Fibroblast of the aortic adventitia (primary cell): ENCODE measurements around the gene UQCC2. TPM values are rescaled to one million over a fixed set of nuclear protein-coding genes. Genes with fewer than 3 reads are reported as not detected.

Experiments
- DNase-seq: peaks from one replicate; pipeline ENCODE4 v3.0.0-alpha.2; 2010; ENCODE audit warnings: low read depth
- H3K4me3 ChIP-seq: 2 replicates; pipeline ENCODE4 v1.5.1; 2011; ENCODE audit warnings: low read depth, mild to moderate bottlenecking, control low read depth, low read length, moderate library complexity
- total RNA-seq: library from RNA; depleted of rRNA; stranded (reverse); fragments of >200 nt; gene quantifications from 2 replicates; pipeline ENCODE4 v1.2.3, GENCODE V29; 2012; ENCODE audit warnings: low replicate concordance
- TF ChIP-seq, protein P1 (sequence below): IDR thresholded peaks from 2 replicates; pipeline ENCODE4 v1.5.1; 2011; ENCODE audit warnings: mild to moderate bottlenecking, low read length, control low read depth, inconsistent platforms; ENCODE audit not compliant: insufficient read depth

The UQCC2 gene
- total RNA-seq, 1 donor = 20.2 TPM

DNA sequence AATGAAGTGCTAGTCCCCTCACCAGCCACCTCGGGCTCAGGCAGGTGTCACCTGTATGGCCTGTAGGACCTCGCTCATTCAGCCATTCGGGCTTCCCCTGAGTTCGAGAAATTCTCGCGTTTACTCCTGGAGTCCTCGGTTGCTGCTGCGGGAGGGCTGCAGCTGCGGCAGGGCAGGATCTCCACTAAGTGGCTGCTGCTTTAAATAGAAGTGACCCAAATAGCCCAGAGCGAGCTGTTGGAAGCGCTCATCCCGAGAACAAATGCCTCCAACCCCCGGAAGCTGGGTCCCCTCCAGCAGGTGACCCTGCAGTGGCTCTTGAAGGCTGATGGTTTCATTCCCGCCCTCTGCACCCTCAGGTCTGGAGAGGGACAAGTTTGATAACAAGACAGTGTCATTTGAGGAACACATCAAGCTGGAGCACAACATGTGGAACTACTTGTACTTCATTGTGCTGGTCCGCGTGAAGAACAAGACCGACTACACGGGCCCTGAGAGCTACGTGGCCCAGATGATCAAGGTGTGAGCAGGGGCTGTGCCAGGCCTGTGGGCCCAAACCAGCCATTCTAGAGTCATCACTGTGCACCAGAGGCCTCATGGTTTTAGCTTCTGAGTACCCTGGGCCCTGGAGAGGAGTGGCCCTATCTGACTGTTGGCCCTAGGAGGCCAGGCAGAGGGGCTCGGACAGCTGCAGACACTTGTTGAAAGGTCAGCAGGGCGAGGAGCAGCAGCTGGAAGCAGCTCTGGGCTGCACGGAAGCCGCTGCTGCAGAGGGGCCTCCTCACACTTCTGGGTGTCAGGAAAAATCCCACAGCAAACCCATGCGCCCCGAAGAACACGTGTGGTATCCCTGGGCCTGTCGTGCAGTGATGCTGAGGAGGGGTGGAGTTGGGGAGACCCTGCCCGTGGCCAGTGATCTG is 18.1 kb downstream of the UQCC2 start:
- H3K4me3 ChIP-seq = no peak overlapping the region
- DNase-seq = no peak
- TF ChIP-seq, protein P1, sequence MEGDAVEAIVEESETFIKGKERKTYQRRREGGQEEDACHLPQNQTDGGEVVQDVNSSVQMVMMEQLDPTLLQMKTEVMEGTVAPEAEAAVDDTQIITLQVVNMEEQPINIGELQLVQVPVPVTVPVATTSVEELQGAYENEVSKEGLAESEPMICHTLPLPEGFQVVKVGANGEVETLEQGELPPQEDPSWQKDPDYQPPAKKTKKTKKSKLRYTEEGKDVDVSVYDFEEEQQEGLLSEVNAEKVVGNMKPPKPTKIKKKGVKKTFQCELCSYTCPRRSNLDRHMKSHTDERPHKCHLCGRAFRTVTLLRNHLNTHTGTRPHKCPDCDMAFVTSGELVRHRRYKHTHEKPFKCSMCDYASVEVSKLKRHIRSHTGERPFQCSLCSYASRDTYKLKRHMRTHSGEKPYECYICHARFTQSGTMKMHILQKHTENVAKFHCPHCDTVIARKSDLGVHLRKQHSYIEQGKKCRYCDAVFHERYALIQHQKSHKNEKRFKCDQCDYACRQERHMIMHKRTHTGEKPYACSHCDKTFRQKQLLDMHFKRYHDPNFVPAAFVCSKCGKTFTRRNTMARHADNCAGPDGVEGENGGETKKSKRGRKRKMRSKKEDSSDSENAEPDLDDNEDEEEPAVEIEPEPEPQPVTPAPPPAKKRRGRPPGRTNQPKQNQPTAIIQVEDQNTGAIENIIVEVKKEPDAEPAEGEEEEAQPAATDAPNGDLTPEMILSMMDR = no peak

DNA sequence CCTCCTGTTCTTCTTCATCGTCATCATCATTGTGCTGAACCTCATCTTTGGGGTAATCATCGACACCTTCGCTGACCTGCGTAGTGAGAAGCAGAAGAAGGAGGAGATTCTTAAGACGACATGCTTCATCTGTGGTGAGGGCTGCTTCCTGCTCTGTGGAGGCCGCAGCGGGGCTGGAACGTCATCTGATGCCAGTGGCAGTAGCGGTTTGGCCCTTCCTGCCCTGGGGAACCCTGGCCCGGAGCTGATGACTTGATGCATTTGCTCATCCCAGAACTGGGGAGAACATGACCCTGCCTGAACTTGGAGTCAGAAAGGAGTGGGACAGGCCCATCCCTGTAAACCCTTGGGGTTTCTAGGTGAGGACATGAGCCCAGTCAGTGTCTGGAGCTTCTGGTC is 18.7 kb downstream of the UQCC2 start:
- no peak for DNase-seq
- TF ChIP-seq, protein P1 = no peak
- no peak overlapping the region for H3K4me3 ChIP-seq

DNA sequence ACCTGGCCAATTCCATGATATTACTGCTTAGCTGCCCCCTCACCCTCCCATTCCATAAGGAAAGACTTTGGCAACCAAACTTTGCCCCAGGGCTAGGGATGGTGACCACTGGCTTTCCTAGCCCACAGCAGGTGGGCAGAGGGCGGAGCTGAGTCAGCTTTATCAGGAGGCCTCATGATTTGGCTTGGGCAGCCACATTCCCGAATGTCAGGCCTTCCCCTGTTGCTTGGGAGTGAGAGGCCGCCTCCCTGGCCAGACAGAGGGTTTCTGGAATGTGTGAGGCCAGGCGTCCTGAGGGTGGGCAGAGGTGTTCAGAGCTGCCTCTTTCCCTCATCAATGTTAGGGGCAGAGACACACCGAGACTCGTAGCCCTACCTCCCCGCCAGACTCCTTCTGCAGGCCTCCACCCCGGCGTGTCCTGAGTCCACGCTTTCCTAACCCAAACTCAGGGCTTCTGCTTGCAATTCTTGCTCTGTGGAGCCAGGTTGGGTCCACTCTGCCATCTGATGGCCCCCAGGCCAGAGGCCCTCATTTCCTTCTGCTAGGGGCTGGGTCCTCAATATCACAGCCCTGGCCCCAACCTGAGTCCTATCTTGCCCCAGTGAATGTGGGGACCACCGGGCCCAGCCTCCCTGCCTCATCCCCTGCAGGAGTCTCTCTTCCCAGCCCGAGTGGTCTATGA is 19.3 kb downstream of the UQCC2 start:
- TF ChIP-seq, protein P1 = no peak
- DNase-seq = peak; percentile 45
- H3K4me3 ChIP-seq = no peak overlapping the region

DNA sequence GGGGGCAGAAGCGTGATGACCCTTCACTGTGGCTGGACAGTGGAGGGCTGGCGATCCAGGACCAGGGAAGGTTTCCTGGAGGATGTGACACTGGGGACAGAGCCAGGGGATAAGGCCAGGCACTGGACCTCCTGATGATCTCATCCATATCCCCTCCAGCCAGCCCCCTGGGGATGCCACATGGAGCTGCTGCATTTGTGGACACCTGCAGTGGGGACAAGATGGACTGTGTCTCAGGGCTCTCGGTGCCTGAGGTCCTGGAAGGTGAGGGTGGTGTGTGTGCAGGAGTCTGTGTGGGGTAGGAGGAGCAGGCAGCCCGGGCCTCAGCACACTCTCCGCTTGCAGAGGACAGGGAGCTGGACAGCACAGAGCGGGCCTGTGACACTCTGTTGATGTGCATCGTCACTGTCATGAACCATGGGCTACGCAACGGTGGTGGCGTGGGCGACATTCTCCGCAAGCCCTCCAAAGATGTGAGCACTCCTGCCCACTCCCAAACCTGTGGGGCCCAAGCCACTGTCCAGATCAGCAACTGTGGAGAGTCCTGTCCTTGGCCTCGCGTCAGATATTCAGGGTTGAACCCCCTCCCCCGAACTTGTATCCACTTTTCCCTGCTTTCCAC is 19.9 kb downstream of the UQCC2 start:
- H3K4me3 ChIP-seq = no peak overlapping the region
- no peak for DNase-seq
- TF ChIP-seq, protein P1 = no peak

DNA sequence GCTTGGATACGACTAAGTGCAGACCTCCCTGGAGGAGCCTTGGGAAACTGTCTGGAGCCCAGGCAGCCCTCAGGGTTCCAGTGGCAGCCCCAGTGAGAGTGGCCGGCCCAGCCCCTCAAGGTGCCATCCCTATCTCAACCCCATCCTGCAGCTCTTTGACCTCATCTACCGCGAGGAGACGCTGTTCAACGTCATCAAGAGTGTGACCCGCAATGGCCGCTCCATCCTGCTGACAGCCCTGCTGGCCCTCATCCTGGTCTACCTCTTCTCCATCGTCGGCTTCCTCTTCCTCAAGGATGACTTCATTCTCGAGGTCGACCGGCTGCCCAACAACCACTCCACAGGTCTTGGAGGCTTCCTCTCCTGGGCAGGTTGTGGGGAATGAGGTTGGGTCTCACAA is 20.7 kb downstream of the UQCC2 start:
- TF ChIP-seq, protein P1 = no peak
- H3K4me3 ChIP-seq = no peak overlapping the region
- DNase-seq = no peak

DNA sequence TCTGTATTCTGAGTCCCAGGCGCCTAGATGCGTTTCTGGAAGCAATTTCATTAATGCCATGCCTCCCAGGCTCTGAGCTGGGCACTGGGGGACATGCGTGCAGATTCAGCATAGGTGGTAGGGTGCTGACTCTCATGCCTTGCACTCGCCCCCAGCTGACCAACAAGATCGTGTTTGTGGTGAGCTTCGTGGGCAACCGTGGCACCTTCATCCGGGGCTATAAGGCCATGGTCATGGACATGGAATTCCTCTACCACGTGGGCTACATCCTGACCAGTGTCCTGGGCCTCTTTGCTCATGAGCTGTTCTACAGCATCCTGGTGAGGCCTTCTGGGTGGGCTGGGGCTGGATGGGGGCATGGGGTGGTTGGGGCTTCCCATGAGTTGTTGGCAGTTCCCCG is 21.6 kb downstream of the UQCC2 start:
- no peak for DNase-seq
- no peak overlapping the region for H3K4me3 ChIP-seq
- TF ChIP-seq, protein P1 = no peak
